ENCODE measurements around the gene DLK1.

DLK1 gene

GRCh38 chr14:100786576-100787219 lies 60.0 kb downstream of the DLK1 start:
- TF ChIP-seq REST (IDR thresholded peaks at IDR 0.05; ENCODE audit: low read depth) (no peak), CEBPB (IDR thresholded peaks at IDR 0.05) (no peak), RAD21 (IDR thresholded peaks at IDR 0.05; ENCODE audit: low read depth) (no peak), USF1 (IDR thresholded peaks at IDR 0.05) (no peak), TEAD4 (IDR thresholded peaks at IDR 0.05) (no peak), MAX (IDR thresholded peaks at IDR 0.05) (no peak), TAF1 (IDR thresholded peaks at IDR 0.05; ENCODE audit: low read depth) (no peak), YY1 (IDR thresholded peaks at IDR 0.05; ENCODE audit: low read depth) (no peak), FOXM1 (IDR thresholded peaks at IDR 0.05; ENCODE audit: borderline replicate concordance, low read depth) (no peak), ZBTB7A (IDR thresholded peaks at IDR 0.05; ENCODE audit: low read depth) (no peak), CREB1 (IDR thresholded peaks at IDR 0.05; ENCODE audit: low read depth) (no peak), NFIC (IDR thresholded peaks at IDR 0.05) (no peak), TCF12 (IDR thresholded peaks at IDR 0.05; ENCODE audit: low read depth) (no peak), EP300 (IDR thresholded peaks at IDR 0.05; ENCODE audit: borderline replicate concordance) (no peak), EGR1 (IDR thresholded peaks at IDR 0.05) (no peak)

- TF ChIP-seq FOXM1 (IDR thresholded peaks at IDR 0.05; ENCODE audit: borderline replicate concordance, low read depth) = no peak
- TF ChIP-seq TAF1 (IDR thresholded peaks at IDR 0.05; ENCODE audit: low read depth) = no peak
- no peak for TF ChIP-seq TCF12 (IDR thresholded peaks at IDR 0.05; ENCODE audit: low read depth)
- TF ChIP-seq YY1 (IDR thresholded peaks at IDR 0.05; ENCODE audit: low read depth) = no peak
- TF ChIP-seq RAD21 (IDR thresholded peaks at IDR 0.05; ENCODE audit: low read depth) = no peak
- no peak for TF ChIP-seq USF1 (IDR thresholded peaks at IDR 0.05)
- no peak for TF ChIP-seq MAX (IDR thresholded peaks at IDR 0.05)
- no peak for TF ChIP-seq TEAD4 (IDR thresholded peaks at IDR 0.05)
- no peak for TF ChIP-seq CEBPB (IDR thresholded peaks at IDR 0.05)
- no peak for TF ChIP-seq EGR1 (IDR thresholded peaks at IDR 0.05)
- no peak for TF ChIP-seq EP300 (IDR thresholded peaks at IDR 0.05; ENCODE audit: borderline replicate concordance)
- TF ChIP-seq CREB1 (IDR thresholded peaks at IDR 0.05; ENCODE audit: low read depth) = no peak
- TF ChIP-seq NFIC (IDR thresholded peaks at IDR 0.05) = no peak
- TF ChIP-seq ZBTB7A (IDR thresholded peaks at IDR 0.05; ENCODE audit: low read depth) = no peak
Measured at GRCh38 chr14:100787659-100788058, 61.0 kb downstream of the DLK1 start.
